ENCODE measurements around the gene ADH7. TPM values are rescaled to one million over a fixed set of nuclear protein-coding genes. Genes with fewer than 3 reads are reported as not detected.

Gene ADH7
- total and polyA plus RNA-seq, 2 experiments from 2014 or later, result not detected

- H3K4me1 ChIP-seq (ENCODE audit: insufficient read depth), result no peaks in the 10 kb centered on the region
- no peaks in the 10 kb centered on the region for H3K27me3 ChIP-seq
- H3K79me2 ChIP-seq, result no peaks in the 10 kb centered on the region
- H3K9me2 ChIP-seq (replicated peaks; ENCODE audit: insufficient read depth), result no peaks in the 10 kb centered on the region
- H3K4me3 ChIP-seq, result no peak overlapping the region
- DNase-seq (ENCODE audit: low spot score), result no peak
- H4K20me1 ChIP-seq (ENCODE audit: insufficient read depth, poor library complexity, severe bottlenecking), result no peaks in the 10 kb centered on the region
- H3K27ac ChIP-seq, result no peak overlapping the region
- H2AFZ ChIP-seq, result no peak overlapping the region
- no peak overlapping the region for H3K4me2 ChIP-seq
- WGBS (ENCODE audit: low lambda C conversion rate, missing lambda C conversion rate), result 60% methylated on average over 3 of the region's 3 CpGs
- H3K36me3 ChIP-seq (replicated peaks; ENCODE audit: insufficient read depth, low read depth), result no peaks in the 10 kb centered on the region
- H3K9me3 ChIP-seq (ENCODE audit: low read depth), result peaks cover 5% of the 10 kb centered on the region
- TF ChIP-seq EZH2 (IDR thresholded peaks at IDR 0.05; ENCODE audit: borderline replicate concordance) (no peak), EZH2phosphoT487 (IDR thresholded peaks at IDR 0.05; ENCODE audit: low read depth, severe bottlenecking, unreplicated experiment) (no peak)
- TF ChIP-seq, protein P1, sequence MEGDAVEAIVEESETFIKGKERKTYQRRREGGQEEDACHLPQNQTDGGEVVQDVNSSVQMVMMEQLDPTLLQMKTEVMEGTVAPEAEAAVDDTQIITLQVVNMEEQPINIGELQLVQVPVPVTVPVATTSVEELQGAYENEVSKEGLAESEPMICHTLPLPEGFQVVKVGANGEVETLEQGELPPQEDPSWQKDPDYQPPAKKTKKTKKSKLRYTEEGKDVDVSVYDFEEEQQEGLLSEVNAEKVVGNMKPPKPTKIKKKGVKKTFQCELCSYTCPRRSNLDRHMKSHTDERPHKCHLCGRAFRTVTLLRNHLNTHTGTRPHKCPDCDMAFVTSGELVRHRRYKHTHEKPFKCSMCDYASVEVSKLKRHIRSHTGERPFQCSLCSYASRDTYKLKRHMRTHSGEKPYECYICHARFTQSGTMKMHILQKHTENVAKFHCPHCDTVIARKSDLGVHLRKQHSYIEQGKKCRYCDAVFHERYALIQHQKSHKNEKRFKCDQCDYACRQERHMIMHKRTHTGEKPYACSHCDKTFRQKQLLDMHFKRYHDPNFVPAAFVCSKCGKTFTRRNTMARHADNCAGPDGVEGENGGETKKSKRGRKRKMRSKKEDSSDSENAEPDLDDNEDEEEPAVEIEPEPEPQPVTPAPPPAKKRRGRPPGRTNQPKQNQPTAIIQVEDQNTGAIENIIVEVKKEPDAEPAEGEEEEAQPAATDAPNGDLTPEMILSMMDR (IDR thresholded peaks at IDR 0.05; ENCODE audit: poor library complexity), result no peak
Observed at GRCh38 chr4:99395595-99396364, 39.4 kb downstream of the ADH7 start.

DNA sequence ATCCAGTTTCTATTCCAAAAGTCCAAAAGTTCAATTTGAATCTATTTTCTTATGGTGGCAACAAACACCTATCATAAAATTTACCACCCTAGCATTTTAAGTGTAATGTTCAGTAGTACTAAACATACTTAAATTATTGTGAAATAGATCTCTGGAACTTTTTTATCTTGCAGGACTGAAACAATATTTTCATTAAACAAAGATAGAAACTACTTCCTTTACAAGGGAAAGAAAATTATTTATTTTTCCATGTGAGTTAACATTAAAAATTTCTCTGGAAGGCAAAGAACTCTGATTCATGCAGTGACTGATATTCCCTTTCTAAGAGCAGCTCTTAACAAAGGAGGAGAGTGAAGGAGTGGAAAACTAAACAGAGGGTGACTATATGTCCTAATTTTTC is 40.2 kb downstream of the ADH7 start:
- no peak overlapping the region for H2AFZ ChIP-seq
- H3K9me2 ChIP-seq (replicated peaks; ENCODE audit: insufficient read depth), result no peaks in the 10 kb centered on the region
- no peak for DNase-seq (ENCODE audit: low spot score)
- H4K20me1 ChIP-seq (ENCODE audit: insufficient read depth, poor library complexity, severe bottlenecking), result no peaks in the 10 kb centered on the region
- no peaks in the 10 kb centered on the region for H3K79me2 ChIP-seq
- no peak overlapping the region for H3K27ac ChIP-seq
- TF ChIP-seq EZH2 (IDR thresholded peaks at IDR 0.05; ENCODE audit: borderline replicate concordance) (no peak), EZH2phosphoT487 (IDR thresholded peaks at IDR 0.05; ENCODE audit: low read depth, severe bottlenecking, unreplicated experiment) (no peak)
- TF ChIP-seq, protein P1 (IDR thresholded peaks at IDR 0.05; ENCODE audit: poor library complexity), result no peak
- no peaks in the 10 kb centered on the region for H3K36me3 ChIP-seq (replicated peaks; ENCODE audit: insufficient read depth, low read depth)
- no peaks in the 10 kb centered on the region for H3K4me1 ChIP-seq (ENCODE audit: insufficient read depth)
- peaks cover 5% of the 10 kb centered on the region for H3K9me3 ChIP-seq (ENCODE audit: low read depth)
- no peak overlapping the region for H3K4me2 ChIP-seq
- H3K27me3 ChIP-seq, result no peaks in the 10 kb centered on the region
- no peak overlapping the region for H3K4me3 ChIP-seq

DNA sequence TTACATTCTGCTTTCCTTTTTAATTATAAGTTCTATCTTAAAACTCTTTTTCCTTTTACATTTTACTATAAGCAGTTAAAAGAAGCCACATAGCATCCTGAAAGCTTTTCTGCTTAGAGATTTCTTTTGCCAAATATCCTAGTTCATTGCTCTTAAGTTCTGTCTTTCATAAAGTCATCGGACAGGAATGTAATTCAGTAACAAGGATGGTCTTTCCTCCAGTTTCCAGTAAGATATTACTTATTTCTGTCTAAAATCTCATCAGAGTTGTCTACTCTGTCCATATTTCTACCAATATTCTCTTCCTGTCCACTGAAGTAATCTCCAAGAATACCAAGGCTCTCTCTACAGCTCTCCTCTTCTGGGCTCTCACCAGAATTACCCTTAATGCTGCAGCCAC is 45.1 kb downstream of the ADH7 start:
- Histone ChIP-seq H3K27me3 (no peaks in the 10 kb centered on the region), H3K36me3 (replicated peaks; ENCODE audit: insufficient read depth, low read depth) (no peaks in the 10 kb centered on the region), H3K4me2 (no peak overlapping the region), H3K9me2 (replicated peaks; ENCODE audit: insufficient read depth) (no peaks in the 10 kb centered on the region), H3K27ac (no peak overlapping the region), H3K9me3 (ENCODE audit: low read depth) (peaks cover 5% of the 10 kb centered on the region), H3K79me2 (no peaks in the 10 kb centered on the region), H4K20me1 (ENCODE audit: insufficient read depth, poor library complexity, severe bottlenecking) (no peaks in the 10 kb centered on the region), H2AFZ (no peak overlapping the region), H3K4me3 (no peak overlapping the region), H3K4me1 (ENCODE audit: insufficient read depth) (no peaks in the 10 kb centered on the region)
- DNase-seq (ENCODE audit: low spot score), result no peak
- TF ChIP-seq, protein P1 (IDR thresholded peaks at IDR 0.05; ENCODE audit: poor library complexity), result no peak
- no peak for TF ChIP-seq EZH2phosphoT487 (IDR thresholded peaks at IDR 0.05; ENCODE audit: low read depth, severe bottlenecking, unreplicated experiment)
- WGBS (ENCODE audit: low lambda C conversion rate, missing lambda C conversion rate), result 80% methylated on average over 1 of the region's 1 CpG

All from hepatocyte (in vitro differentiated cells).